SIG-M5 treated with dmso at 0.1 percent for 504 hours (cell line): Measurements from ENCODE around the gene SCMH1.

Experiments
- DNase-seq: peaks from one replicate; lab custom pipeline; 2025; ENCODE audit not compliant: unreplicated experiment; lab: John Stamatoyannopoulos, UW

The SCMH1 gene

DNA sequence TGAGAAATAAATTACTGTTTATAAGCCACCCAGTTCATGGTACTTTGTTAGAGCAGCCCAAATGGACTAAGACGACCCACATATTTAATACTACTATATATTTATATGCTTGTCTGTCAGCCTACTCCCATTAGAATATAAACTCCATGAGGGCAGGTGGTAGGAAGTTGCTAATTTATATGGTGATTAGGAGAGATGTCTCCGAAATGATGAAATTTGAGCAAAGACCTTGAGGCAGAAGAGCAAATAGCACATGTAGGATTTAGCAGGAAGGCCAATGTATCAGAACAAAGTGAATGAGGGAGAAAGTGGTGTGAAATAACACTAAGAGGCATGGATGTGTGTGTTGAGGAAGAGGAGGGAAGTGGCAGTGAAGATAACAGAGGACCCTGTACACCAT is 210.0 kb downstream of the SCMH1 start:
- DNase-seq: no peak

DNA sequence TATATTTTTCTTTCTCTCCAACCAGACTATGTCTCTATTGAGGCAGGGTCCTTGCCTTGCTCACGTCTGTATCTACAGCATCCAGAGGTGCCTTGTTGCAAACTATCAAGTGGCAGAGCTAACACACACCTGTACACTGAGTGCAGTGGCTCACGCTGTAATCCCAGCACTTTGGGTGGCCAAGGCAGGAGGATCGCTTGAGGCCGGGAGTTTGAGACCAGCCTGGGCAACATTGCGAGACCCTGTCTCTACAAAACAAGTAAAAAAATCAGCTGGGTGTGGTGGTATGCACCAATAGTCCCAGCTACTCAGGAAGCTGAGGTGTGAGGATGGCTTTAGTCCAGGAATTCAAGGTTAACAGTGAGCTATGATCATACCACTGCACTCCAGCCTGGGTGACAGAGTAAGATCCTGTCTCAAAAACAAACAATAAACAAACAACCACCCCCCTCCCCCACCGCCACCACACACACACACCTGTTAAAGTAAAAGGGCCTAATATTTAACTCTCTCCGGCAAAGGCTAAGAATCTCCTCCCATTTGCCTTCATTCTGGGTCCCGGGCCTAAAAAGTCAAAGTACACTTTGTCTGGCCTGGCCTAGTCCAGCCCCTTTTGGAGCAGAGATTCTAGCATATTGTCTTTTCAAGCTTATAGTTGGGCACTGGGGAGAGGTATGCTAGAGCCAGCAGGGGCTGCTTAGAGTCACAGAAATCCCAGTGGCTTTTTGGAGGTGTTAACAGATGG is 211.1 kb downstream of the SCMH1 start:
- no peak for DNase-seq

DNA sequence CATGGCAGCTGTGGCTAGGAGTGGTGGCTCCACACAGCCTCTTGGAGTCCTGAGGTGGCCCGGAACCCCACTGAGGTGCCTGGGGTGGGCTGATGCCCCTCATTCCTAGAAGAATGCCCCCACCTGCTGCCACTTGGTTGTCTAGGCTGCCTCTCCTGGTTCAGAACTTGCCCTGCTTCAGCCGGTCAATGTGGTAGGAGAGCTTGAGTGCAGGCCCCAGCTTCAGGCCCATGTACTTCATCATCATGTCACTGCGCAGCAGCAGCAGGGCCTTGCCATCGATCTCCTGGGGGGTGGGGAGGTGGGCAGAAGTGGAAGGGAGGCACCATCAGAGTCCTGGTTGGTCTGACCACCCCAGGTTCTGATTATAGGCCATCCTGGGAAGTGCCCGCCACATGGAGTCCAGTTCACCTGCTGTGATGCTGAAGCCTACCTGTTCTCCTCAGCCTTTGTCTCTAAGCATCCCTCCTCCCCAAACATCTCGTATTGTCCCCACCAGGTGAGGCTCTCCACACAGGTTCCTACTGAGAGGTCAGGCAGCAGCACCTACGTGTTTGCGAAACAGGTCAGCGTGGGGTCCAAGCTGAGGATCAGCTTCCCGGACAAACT is 214.0 kb downstream of the SCMH1 start:
- DNase-seq: no peak

DNA sequence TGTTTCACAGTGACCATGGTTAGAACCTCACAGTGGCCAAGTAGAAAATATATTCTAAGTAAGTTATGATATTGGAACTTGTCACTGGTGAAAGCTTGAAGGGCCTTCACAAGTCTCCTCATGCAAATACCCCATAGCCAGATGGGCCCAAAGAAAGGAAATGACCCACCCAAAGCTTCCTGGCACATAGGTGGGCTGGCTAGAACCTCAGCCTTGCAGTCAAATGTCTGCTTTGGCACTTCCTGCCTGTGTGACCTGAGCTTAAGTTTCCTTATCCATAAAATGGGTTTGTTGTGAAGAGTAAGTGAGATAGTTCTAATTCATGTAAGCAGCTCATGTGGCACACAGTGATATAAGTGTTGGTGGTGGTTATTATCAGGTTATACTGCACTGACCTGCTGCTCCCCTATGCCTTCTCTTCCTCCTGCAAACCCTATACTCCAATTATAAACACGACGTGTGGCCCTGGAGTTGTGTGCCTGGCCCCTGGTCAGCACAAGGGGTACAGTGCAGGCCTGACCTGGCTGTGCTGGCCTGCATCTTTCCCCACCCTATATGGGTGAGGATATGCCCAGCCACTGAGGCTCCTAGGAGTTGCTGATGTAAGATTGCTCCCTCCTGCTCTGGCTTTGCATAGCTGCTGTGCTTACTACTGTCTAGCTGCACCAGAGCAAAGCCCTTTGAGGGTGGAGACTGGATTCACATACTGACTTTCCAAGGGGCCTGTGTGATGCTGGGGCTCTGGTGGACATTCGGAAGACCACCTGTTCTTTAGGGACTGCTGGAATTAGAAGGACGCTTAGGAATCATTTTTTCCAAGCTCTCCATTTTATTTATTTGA is 215.9 kb downstream of the SCMH1 start:
- no peak for DNase-seq

DNA sequence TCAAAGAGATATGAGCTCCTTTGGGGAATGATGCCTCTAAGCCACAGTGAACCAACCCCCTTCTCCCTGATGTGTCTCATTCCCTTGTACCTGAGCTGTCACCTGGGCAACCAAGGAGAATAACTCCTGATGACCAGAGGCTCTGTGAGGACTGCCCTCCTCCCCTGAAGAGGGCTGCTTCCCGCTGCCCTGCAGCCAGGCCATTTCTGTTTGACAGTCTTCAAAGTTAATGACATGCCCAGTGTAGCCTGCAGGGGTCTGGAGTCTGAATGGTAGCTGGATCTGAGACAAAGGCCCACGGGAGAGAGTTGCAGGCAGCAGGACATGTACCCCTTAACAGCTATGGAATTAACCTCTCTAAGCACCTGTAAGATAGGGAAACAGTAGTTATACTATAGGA is 217.2 kb downstream of the SCMH1 start:
- no peak for DNase-seq

DNA sequence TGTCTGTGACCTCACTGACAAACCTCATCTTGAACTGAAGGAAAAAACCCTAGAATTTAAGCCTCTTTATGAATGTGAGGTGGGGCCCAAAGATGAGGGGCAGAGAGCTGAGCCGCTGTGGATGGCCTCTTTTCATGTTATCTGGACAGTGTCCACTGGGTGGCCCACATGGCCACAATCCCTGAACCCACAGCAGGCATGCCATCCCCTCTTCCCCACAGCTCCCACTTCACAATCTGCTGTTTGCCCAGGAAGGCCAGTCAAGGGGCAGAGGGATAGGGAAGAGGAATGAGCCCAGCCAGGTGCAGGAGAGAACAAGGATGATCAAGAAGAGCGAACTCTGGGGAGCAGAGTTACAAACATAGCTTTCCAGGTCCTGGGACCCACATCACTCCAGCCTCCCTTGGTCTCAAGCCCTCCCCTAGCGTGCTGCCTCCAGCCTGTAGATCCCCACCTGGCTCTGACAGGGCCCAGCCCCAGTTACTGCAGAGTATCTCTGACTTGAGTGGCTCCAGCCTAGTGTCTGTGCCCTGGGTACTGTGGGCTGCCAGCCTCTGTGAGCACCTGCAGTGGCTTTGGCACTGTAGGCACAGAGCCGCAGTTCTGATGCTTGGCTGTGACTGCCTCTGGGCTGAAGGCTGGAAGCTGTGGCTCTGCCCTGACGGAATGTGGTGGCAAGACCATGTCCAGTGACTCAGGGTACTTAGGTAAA is 218.7 kb downstream of the SCMH1 start:
- no peak for DNase-seq

DNA sequence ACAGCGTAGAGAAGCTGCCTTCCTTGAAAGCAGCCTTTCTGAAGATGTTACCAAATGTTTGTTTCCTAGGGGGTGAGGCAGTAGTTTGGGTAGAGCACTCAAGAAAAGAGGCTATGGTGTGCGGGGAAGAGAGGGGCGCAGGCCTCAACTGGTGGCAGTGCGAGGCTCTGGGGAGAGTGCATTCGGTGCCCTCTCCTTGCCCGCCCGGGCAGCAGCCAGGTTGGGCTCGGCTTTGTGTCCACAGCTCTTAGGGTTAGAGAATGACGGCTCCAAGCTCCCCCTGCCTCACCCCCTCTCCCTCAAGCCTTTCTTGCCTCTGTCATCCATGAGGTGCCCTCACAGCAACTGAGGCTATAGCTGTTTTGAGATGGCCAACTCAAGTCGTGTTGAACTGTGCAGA is 219.7 kb downstream of the SCMH1 start:
- DNase-seq: no peak

DNA sequence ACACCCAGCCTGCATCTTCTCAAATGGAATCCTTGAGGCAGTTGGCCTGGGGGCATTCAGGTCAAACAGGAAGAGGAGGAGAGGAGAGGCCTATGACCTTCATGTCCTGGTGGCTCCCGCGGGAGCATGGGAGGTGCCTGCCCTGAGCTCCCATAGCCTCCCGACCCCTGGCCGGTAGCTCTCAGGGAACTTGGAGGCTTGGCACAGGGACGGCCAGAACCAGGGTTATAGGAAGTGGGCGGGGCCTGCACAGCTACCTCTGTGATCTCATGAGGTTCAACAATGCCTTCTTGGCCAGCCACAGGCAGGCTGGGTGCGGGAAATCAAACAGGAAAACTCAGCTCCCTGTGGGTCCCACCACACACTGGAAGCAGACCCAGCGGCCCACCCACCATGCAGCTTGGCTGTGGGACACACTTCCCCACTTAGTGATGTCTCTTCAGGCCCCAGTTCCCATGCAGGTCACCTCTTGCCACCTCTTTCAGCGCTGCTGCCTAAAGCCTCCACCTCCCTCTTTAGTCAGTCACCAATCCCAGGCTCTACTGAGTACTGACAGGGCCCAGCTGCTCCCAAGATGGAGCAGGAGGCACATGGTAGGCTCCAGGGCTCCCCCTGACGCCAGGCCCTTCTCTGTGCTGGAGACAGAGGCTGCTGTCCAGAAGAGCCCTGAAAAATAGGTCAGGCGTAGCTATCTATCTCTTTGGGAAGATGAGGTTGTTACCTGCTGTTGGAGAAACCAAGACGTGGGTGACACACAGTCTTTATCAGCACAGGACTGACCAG is 220.4 kb downstream of the SCMH1 start, which contains the start of gene SLFNL1:
SLFNL1 (minus strand) TSS at position 200 of the 783 bp plus-strand sequence. CDS start 1,065 bp downstream, outside the sequence.
- no peak for DNase-seq

DNA sequence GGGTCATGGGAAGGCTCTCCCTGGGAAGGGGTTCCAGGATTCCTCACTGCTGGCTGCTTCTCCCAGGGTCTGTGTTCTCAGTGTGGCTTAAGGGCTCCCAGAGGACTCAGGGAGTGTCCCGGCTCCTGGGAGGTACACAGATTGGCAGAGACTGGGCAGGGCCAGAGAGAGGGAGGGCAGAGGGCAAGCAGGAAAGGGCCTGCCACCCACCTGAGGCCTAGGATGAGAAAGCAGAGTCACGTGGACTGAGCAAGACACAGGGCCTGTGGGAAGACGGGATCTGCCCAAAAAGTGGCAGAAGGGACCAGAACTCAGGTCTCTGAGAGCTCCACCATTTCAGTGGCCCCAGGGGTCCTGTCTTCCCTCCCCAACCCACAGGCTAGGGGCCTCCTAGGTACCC is 221.5 kb downstream of the SCMH1 start:
- no peak for DNase-seq

DNA sequence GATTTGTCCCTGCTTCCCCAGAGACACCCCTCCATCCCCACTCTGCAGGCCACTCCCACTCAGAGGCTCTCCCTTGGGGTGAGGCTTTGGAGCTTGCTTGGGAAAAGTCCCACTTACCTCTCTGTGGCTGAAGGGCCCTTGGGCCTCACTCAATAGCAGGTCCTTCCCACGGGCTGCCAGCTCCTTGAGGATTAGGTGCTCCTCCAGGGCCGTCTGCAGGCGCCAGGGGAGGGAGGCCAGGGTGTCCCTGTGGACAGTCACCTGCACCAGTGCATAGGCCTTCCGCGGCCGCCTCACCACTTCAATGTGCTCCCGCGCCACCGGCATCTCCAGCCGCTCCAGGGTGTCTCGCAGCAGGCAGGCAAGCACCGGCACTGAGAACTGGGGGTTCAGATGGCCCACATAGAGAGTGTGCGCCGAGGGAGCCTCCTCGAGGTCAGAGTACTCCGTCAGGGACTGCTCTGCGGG is 222.0 kb downstream of the SCMH1 start:
- no peak for DNase-seq

DNA sequence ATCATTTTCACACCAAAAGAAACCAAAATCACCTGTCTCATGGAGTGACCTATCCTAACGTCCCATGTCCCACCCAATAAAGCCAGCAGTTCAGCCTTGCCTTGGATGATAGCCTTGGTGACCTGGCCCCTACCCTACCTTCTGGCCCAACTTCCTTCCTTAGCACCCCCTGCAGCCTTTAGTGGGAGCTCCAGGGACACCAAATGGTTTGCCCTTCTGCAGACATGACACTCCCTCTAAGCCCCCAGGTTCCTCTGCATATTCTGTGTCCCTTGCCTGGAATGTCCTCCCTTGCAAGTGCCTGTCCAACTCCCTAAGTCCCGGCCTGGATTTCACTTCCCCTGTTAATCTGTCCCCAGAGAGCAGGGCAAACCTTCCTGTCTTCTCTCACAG is 222.8 kb downstream of the SCMH1 start:
- DNase-seq: no peak

DNA sequence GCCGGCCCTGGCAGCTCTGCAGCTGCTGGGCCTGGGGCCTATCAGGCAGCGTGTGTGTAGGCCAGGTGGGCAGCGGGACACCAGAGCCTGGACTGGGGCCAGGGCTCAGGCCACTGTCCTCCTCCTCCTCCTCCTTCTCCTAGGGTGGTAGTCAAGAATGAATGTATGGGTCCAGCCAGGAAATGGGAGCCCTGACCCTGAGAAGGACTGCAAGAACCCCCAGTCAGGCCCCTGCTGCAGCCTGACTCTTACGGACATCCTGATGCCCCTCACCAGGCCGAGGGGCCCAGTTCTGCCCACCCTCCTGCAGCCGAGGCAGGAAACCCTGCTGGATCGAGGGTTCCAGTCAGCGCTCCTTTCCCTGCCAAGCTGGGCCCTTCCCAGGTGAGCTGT is 224.1 kb downstream of the SCMH1 start:
- no peak for DNase-seq

DNA sequence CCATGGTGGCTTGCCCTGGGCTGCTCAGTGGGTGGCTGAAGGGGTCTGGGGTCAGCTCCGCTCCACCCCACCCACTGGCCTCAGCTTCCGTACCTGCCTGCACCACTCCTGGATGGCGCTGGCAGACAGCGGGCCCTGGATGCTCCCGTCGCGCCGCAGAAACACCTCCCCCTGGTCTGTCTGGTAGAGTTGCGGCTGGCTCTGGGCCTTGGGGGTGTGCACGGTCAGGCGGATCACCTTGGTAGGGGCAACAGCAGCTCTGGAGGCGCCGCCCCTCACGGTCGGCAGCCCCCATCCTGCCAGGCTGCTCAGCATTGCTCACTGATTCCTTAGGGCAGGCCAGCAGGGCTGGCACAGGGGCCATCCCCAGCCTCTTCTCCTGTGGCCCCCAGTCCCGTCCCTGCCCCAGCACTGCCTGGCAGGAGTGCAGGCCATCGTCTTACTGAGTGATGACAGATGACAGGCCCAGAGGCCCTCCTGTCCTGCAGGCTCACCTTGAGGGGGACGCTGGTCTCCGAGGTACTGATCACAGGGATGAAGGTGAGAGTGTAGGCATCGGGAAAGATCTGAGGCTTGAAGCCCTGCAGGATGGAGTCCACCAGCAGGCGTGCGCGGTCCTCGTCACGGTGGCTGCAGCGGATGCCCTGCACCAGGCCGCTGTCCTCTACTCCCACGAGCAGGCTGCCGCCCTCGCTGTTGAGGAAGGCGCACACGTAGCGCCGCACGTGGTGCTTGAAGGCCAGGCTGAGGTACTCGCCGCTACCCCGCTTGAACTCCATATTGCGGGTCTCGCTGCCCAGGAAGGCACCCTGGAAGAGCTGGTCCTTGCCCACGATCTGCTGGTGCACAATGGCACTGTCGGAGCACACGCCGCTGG is 224.7 kb downstream of the SCMH1 start:
- no peak for DNase-seq

DNA sequence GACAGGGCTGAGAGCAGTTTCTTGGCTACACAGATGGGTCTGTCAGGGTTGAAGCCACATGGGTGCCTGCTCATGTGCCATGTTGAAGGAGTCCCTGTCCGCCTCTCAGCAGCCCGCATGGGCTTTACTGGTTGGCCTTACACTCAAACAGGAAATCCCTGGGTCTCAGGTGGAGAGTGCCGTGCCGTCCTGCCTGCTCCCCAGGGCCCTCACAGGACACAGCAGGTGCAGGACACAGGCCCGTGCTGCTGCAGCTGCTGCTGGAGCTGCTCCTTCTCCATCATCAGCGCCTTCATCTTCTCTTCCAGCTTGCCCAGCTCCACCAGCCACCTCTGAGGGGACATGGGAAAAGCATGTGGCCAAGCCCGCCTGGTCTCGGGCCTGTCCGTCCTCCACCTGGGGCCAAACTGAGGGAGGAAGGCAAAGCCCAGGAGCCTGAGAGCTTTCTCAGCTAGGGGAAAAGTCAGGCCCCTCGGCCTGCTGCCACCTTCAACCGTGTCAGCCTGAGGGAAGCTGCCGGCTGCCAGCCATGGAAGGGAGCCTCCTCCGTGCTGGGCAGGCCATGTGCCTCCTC is 226.1 kb downstream of the SCMH1 start:
- no peak for DNase-seq

DNA sequence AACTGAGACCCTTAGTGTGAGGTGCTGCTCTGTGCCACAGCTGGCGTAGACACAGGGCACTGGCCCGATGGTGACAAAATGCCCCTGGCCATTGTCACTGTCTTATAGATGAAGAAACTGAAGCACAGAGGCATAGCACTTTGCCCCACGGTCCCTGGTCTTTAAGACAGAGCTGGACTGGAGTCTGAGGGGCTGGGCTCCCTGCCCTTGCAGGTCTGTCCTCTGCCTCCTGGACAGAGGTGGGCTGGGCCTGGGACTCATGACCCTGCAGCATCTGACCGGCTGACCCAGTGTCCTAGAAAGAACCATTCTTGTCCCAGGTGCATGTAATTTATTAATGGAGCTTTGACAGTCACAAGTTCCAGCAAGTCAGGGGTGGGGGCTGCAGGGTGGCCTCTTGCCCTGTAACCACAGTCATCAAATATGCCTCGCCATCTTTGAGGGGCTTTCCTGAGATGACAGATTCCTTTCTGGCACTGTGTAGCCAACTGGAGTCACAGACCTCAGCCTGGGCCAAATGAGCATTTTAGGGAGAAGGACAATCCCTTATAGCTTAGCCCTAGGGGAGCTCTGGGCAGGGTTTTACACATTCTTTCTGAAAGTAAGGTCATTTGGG is 226.7 kb downstream of the SCMH1 start:
- no peak for DNase-seq

DNA sequence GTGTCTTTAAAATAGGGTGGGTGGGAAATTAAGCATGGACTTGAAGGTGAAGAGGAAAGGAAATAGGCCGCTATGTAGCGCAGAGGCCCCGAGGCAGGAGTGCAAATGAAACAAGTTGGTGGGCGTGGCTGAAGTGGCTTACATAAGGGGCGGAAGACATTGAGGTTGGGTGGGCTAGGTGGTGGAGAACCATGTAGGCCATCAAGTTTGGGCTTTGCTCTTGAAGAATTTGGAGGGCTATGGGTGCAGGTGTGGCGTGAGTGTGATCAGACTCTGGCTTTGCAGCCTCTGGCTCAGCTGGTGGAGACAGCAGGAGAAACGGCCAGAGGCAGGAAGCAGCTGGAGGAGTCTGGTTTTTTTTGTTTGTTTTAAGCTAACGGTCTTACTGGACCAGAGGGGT is 227.2 kb downstream of the SCMH1 start:
- DNase-seq: no peak

DNA sequence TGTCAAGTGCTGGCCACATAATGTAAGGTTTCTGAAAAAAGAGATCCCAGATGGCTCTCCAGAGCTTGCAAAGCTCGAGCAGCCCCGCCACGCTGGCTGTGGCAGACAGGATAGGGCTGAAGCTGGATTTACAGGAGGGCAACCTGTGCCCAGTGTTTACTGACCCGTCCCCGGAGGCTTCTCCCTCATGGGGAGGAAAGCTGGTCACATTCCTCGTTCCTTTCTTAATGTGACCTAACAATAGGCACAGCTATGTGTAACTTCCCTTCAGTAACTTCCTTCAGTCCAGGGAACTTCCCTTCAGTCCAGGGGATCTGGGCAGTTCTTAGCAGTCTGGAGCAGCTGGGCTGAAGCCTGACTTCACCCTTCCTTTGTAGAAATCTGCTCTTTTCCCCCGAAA is 228.3 kb downstream of the SCMH1 start:
- no peak for DNase-seq

DNA sequence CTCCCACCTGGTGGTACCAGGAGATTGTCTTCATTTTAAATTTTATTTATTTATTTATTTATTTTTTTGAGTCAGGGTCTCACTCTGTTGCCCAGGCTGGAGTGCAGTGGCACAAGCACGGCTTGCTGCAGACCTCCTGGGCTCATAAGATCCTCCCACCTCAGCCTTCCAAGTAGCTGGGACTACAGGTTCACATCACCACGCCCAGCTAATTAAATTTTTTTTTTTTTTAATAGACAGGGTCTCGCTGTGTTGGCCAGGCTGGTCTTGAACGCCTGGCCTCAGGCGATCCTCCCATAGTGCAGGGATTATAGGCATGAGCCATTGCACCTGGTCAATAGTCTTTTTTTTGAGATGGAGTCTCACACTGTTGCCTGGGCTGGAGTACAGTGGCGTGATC is 229.1 kb downstream of the SCMH1 start:
- DNase-seq: no peak

DNA sequence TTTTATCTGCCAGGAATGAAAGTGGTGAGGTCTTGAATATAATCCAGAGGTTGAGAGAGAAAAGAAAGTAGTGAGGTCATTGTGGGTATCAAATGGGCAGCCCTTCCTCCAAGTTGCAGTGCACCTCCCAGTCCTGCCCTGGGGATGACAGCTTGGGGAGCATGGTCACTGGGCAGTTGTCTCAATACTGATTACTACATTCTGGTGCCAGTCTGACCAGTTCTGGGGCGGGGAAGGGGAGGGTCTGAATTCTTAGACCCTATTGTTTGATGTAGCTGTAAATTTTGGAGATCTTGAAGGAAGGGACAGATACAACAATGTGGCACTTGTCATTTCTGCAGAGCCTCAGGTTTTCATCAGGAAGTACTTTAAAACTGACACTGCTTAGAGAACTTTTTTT is 231.8 kb downstream of the SCMH1 start:
- DNase-seq: no peak
